ENCODE results near the gene PLXNA4.
A peak's percentile ranks its signal among the peaks of the same experiment; 100 is the strongest.

Gene PLXNA4

DNA sequence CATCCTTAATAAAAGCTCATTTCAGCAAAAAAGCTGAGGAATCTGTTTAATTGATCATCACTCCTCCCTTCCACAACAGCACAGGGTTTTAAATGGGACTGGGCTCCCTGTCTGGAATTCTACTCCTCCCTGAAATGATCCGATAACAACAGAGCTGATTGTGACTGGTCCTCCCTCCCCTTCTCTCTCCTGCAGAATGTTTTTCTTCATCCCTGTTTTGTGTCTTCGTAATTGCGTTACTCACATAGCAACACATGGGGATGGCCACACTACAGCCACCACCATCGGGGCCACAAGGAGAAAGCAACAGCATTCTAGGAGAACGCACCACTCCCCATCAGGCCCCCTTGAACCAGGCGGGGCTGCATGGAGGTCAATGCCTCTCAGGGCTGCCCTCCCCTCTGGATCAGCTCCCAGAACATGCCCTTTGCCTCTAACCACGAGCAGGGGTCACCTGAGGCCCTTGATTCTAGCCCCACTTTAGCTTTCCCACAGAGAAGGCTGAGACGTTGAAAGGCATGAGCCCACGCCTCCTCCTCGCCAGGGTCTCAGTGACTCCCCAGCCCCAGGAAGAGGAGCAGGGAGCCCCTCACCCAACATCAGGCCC lies 152.6 kb downstream of the PLXNA4 start:
- no peak for DNase-seq (ENCODE audit: low read depth, low spot score)
- in situ Hi-C loops (cut with HindIII; ENCODE audit: low sequenced_read_pairs) = no loop called here
- no peak overlapping the region for H3K4me3 ChIP-seq (ENCODE audit: low read depth, low read length)
- TF ChIP-seq, protein P1, sequence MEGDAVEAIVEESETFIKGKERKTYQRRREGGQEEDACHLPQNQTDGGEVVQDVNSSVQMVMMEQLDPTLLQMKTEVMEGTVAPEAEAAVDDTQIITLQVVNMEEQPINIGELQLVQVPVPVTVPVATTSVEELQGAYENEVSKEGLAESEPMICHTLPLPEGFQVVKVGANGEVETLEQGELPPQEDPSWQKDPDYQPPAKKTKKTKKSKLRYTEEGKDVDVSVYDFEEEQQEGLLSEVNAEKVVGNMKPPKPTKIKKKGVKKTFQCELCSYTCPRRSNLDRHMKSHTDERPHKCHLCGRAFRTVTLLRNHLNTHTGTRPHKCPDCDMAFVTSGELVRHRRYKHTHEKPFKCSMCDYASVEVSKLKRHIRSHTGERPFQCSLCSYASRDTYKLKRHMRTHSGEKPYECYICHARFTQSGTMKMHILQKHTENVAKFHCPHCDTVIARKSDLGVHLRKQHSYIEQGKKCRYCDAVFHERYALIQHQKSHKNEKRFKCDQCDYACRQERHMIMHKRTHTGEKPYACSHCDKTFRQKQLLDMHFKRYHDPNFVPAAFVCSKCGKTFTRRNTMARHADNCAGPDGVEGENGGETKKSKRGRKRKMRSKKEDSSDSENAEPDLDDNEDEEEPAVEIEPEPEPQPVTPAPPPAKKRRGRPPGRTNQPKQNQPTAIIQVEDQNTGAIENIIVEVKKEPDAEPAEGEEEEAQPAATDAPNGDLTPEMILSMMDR (IDR thresholded peaks at IDR 0.05; ENCODE audit: low read depth, low read length) = no peak

DNA sequence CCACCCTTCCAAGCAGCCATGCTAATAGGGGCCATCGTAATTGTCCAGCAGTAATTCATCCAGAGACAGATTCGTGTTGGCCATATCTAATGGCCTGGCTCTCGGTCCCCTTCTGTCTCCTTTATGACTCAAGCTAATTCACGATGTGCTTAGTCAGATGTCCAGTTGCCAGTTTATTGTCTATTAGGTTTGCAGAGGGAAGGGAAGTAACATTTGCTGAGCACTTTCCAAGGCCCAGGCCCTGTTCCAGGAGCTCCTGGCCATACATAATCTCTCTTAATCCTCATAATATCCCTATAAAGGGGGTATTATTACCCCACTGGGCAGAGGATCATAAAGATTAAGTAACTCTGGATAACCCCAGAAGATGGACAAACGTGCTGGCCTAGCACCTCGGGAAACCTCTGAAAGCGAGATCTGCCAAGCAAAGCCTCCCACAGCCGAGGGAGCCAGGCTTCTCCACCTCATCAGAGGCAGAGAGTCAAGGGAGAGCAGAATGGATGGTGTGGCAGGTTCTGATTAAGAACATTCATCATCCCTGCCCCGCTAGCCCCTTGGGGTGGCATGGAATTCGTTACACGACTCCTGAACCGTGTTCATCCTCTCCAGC lies 153.7 kb downstream of the PLXNA4 start:
- TF ChIP-seq, protein P1 (IDR thresholded peaks at IDR 0.05; ENCODE audit: low read depth, low read length) = no peak
- peak; percentile 55 for DNase-seq (ENCODE audit: low read depth, low spot score)
- in situ Hi-C loops (cut with HindIII; ENCODE audit: low sequenced_read_pairs) = no loop called here
- H3K4me3 ChIP-seq (ENCODE audit: low read depth, low read length) = no peak overlapping the region

DNA sequence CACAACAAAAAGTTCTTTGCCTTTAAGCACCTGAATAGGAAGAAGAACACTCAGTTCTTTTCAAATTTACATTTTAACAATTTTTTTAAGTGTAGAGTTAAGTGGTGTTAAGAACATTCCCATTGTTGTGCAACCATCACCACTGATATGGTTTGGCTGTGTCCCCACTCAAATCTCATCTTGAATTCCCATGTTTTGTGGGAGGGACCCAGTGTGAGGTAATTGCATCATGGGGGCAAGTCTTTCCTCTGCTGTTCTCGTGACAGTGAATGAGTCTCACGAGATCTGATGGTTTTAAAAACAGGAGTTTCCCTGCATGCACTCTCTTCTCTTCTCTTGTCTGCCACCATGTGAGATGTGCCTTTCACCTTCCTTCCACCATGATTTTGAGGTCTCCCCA lies 155.7 kb downstream of the PLXNA4 start:
- TF ChIP-seq, protein P1 (IDR thresholded peaks at IDR 0.05; ENCODE audit: low read depth, low read length) = no peak
- no peak for DNase-seq (ENCODE audit: low read depth, low spot score)
- in situ Hi-C loops (cut with HindIII; ENCODE audit: low sequenced_read_pairs) = no loop called here
- no peak overlapping the region for H3K4me3 ChIP-seq (ENCODE audit: low read depth, low read length)

DNA sequence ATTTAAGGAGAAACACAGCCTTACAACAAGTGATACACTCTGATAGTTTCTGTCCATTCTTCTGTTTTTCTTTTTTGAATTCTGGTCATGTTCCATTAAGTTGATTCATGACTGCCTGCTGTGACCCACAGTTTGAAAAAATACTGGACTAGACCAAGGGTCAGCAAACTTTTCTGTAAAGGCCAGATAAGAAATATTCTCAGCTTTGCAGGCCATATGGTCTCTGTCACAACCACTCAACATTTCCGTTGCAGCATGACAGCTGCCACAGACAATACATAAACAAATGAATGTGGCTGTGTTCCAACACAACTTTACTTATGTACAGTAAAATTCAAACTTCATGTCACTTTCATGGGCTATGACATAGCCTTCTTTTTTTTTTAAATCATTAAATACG lies 156.7 kb downstream of the PLXNA4 start:
- peak; percentile 41 for DNase-seq (ENCODE audit: low read depth, low spot score)
- in situ Hi-C loops (cut with HindIII; ENCODE audit: low sequenced_read_pairs) = no loop called here

DNA sequence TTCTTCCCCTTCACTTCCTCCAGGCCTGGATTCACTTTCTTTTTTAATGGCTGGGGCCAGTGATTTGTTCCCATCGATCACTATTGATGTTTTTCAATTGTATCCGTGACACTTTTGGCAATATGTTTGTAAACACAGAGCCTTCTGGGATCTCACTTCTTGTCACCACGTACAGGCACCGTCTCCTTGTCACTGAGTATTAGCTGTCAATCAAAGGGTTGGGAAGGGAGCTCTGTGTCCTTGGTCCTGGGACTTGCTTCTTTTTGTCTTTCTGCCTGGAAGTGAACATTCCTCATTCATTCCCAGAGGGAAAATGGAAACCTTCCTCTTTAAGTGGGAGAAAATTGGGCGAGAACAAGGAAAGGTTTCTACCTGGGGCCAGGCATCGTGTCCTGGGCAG lies 157.4 kb downstream of the PLXNA4 start:
- TF ChIP-seq, protein P1 (IDR thresholded peaks at IDR 0.05; ENCODE audit: low read depth, low read length) = no peak
- DNase-seq (ENCODE audit: low read depth, low spot score) = no peak
- in situ Hi-C loops (cut with HindIII; ENCODE audit: low sequenced_read_pairs) = no loop called here
- no peak overlapping the region for H3K4me3 ChIP-seq (ENCODE audit: low read depth, low read length)

More for the DNA sequence above, 156.7 kb downstream of the PLXNA4 start:
- H3K4me3 ChIP-seq (ENCODE audit: low read depth, low read length) = no peak overlapping the region
- TF ChIP-seq, protein P1 (IDR thresholded peaks at IDR 0.05; ENCODE audit: low read depth, low read length) = no peak

DNA sequence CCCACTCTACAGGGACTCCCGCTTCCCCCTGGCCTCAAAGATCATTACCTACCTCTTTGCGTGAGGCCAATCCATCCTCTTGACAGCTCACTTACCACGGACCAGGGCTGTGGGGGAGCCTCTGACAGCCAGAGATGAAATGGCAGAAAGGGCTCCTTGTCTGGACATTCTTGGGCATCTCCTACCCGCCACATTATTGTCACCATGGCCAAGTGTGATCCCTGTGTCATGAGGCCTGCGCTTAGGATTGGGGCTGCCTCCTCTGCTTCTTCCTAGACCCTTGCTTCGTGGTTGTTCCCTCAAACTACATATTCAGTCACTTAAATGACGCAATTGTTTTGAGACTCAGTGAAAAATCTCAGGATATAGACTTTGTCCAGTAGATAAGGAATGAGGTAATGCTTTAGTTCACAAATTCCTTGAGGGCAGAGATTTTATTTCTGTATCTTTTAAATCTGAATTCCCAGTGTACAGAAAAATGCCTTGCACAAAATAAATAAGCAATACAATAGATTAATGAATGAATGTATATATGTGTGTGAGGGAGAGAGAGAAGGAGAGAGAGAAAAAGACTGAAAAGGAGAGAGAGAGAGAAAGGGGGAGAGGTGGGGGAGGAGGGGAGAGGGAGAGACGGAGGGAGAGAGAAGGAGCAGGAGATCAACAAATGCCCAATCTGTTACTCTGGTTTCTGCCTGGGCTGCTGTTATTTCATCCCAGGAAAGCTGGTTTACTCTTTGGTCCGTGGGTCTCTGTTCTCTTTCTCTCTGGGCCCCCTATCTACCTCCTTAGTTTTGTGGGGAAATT lies 159.0 kb downstream of the PLXNA4 start:
- DNase-seq (ENCODE audit: low read depth, low spot score) = no peak
- TF ChIP-seq, protein P1 (IDR thresholded peaks at IDR 0.05; ENCODE audit: low read depth, low read length) = no peak

More for the DNA sequence above, 159.0 kb downstream of the PLXNA4 start:
- no peak overlapping the region for H3K4me3 ChIP-seq (ENCODE audit: low read depth, low read length)
- in situ Hi-C loops (cut with HindIII; ENCODE audit: low sequenced_read_pairs) = no loop called here

Measured in astrocyte of the spinal cord (primary cell).